ENCODE data around the gene C5orf34. TPM values are rescaled to one million over a fixed set of nuclear protein-coding genes. Genes with fewer than 3 reads are reported as not detected.

Gene C5orf34
- total RNA-seq, 2 donors from 2014 or later: 1.3 TPM; not detected in 1

DNA sequence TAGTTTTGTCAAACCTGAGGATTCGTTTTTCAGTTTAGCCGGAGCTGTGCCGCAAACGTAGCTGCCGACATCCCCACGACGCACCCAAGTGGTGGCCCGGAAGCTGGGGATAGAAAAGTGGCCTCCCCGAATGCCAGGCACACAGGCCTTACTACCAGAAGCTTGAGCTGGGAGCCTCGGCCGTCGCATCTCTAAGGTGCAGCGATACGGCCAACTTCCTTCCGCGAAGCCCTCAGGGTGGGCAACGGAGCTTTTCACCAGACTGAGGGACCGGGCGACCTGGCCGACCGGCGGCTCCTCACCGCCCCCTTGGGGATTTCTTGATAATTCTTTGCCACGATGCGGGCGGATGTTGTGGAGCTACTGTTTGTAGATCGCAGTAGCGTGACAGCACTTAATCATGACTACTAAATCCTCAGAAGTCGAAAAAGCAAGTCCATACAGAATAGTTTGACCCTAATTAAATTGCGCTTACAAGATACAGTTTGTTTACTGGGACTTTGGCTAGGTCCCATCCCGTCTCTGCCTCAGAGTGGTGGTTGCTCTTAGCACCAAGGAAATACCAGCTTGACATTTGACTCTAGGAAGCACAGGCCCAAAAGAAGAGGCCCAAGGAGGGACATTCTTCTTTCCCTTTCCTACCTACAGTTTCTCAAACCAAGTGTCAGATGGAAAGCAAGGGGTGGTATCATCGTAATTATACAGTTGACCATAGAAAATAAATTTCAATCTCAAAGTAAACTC lies 30.7 kb downstream of the C5orf34 start:
- Histone ChIP-seq H3K27me3 (no peaks in the 10 kb centered on the region), H3K4me3 (peak overlapping the region; percentile 75 to 79), H3K36me3 (replicated peaks in 1 of 2; ENCODE audit: insufficient read depth in 1 of 2, low read depth in 2 of 2) (no peaks in the 10 kb centered on the region), H3K4me1 (peaks cover 17% of the 10 kb centered on the region), H3K27ac (peak overlapping the region; percentile 95 to 99 (median 96)), H3K9me3 (no peaks in the 10 kb centered on the region)
- 2 to 7% methylated on average over 12 to 32 of the region's 32 CpGs for WGBS, 2 donors
- peak; percentile 85 to 87 (median 86) for DNase-seq
- intact Hi-C loops (cut with DNase I): no loop called here
- ATAC-seq: peak; percentile 85
- peak; percentile 38 to 77 (median 70) for TF ChIP-seq POLR2A (IDR thresholded peaks at IDR 0.05)
- TF ChIP-seq, protein P1, sequence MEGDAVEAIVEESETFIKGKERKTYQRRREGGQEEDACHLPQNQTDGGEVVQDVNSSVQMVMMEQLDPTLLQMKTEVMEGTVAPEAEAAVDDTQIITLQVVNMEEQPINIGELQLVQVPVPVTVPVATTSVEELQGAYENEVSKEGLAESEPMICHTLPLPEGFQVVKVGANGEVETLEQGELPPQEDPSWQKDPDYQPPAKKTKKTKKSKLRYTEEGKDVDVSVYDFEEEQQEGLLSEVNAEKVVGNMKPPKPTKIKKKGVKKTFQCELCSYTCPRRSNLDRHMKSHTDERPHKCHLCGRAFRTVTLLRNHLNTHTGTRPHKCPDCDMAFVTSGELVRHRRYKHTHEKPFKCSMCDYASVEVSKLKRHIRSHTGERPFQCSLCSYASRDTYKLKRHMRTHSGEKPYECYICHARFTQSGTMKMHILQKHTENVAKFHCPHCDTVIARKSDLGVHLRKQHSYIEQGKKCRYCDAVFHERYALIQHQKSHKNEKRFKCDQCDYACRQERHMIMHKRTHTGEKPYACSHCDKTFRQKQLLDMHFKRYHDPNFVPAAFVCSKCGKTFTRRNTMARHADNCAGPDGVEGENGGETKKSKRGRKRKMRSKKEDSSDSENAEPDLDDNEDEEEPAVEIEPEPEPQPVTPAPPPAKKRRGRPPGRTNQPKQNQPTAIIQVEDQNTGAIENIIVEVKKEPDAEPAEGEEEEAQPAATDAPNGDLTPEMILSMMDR (IDR thresholded peaks at IDR 0.05): peak; percentile 60 to 88 (median 82)

DNA sequence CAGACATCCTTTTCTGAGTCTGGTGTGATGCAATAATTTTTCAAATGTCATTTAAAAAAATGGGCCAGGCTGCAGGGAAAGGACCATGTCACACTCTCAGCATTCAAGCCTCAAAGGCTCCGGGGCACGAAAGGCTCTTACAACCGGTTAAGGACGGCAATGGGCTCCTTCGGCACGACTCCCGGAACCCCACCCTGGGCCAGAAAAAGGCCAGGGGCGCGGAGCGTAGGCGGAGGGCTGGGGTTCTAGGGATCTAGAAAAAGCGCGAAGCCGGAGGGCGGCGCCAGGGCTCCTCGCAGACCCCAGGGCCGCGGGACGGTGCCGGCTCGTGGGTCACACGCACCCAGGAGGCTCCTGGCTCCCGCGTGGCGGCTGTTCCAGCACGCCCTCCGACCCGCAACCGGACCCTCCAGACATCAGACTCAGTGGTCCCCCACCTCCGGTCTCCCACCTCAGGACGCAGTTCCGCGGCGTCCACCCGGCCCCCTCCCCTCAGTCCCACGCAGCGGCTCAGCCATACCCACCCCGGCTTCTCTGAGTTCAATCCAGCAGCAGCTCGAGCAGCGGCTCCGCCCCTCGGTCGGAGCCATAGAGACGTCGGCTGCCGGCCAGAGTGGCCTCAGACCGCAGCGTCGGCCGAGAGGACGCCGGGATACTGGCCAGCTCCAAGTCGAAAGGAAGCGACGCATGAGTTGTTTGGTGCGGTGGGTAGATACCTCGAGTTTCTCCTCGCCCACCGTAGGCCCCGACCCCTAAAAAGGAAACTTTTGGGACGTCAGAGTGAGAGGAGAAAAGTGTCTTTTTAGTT lies 31.4 kb downstream of the C5orf34 start, which contains the start of gene TMEM267:
TMEM267 (minus strand) TSS at position 568 of the 808 bp plus-strand sequence. CDS start 29,896 bp downstream, outside the sequence.
- no peaks in the 10 kb centered on the region for H3K9me3 ChIP-seq
- H3K27me3 ChIP-seq: no peaks in the 10 kb centered on the region
- H3K4me1 ChIP-seq: peaks cover 17% of the 10 kb centered on the region
- ATAC-seq: peak; percentile 97
- DNase-seq: peak; percentile 91 to 95 (median 94)
- 0 to 1% methylated on average over 41 to 61 of the region's 62 CpGs for WGBS, 2 donors
- intact Hi-C loops (cut with DNase I): no loop called here
- peak within 1 kb of the TSS; percentile 95 to 99 (median 96) for H3K27ac ChIP-seq
- TF ChIP-seq, protein P1 (IDR thresholded peaks at IDR 0.05): no peak
- peak; percentile 83 to 97 (median 95) for TF ChIP-seq POLR2A (IDR thresholded peaks at IDR 0.05)
- H3K36me3 ChIP-seq (replicated peaks in 1 of 2; ENCODE audit: insufficient read depth in 1 of 2, low read depth in 2 of 2): no peaks in the 10 kb centered on the region
- H3K4me3 ChIP-seq: peak within 1 kb of the TSS; percentile 75 to 79

DNA sequence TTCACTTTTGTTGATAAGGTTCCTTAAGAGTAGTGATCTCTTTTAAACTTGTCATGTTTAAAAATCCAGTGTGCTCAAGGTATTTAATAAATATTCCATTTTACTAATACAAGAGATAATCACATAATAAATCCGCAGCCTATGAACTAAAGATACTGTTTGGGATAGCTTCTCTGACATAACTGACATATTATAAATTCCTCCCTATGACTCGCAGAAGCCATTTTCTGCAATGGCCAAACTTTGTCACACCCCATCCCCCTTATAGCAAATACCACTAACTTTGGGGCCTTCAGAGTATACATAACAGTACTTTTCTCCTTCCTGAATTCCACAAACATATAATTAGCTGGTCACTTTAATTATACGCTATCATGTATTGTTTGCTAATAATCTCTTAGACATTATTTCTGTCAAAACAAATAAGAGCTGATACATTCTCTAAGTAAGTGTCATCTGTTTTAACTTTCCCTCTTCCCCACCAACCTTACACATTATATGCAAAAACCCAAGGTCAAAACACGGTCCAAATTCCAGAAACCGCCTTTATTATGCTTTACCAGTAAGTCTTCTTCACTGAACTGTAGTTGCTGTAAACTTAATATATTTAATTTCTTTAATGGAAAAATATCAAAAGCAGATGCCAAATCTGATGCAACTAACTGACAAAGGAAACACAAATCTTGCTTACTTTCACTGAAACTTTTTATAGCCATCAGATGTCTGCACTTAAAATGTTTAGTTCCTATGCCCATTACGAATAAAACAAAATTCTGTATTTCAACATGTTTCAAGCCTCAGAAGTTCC lies 32.3 kb downstream of the C5orf34 start:
- Histone ChIP-seq H3K27me3 (no peaks in the 10 kb centered on the region), H3K27ac (peak overlapping the region in 3 of 4 donors; percentile 95 to 99 (median 98)), H3K9me3 (no peaks in the 10 kb centered on the region), H3K4me1 (peaks cover 17% of the 10 kb centered on the region), H3K4me3 (peak overlapping the region; percentile 75 to 79), H3K36me3 (replicated peaks in 1 of 2; ENCODE audit: insufficient read depth in 1 of 2, low read depth in 2 of 2) (no peaks in the 10 kb centered on the region)
- TF ChIP-seq, protein P1 (IDR thresholded peaks at IDR 0.05): no peak
- TF ChIP-seq POLR2A (IDR thresholded peaks at IDR 0.05): no peak
- 27 to 32% methylated on average over 6 of the region's 6 CpGs for WGBS, 2 donors
- intact Hi-C loops (cut with DNase I): no loop called here
- ATAC-seq (no peak), DNase-seq (no peak)

DNA sequence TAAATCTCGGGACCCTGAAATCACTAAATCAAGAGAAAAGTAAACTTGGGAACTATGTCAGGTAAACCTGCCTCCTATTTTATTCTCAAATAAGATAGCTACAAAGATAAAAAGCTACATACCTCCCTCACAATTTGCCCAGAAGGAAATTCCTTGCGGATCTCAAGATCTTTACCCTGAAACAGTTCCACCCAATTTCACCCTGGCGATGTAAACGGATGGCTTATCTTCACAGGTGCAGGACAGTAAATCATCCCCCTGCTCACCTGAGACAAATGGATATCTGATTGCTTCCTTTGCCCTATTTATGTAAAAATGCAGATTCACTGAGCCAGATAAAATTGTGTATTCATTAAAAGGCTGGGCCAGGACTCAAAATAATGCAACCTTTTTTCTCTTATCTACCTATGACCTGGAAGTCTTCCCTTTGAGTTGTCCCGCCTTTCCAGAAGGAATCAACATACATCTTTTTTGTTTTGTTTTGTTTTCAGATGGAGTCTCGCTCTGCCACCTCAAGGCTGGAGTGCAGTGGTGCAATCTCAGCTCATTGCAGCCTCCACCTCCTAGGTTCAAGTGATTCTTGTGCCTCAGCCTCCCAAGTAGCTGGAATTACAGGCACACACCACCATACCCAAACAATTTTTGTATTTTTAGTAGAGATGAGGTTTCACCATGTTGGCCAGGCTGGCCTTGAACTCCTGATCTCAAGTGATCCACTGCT lies 45.1 kb downstream of the C5orf34 start:
- ATAC-seq (no peak), DNase-seq (no peak)
- Histone ChIP-seq H3K4me3 (no peak overlapping the region), H3K36me3 (replicated peaks in 1 of 2; ENCODE audit: insufficient read depth in 1 of 2, low read depth in 2 of 2) (no peaks in the 10 kb centered on the region), H3K27ac (no peak overlapping the region), H3K9me3 (no peaks in the 10 kb centered on the region), H3K4me1 (no peaks in the 10 kb centered on the region), H3K27me3 (no peaks in the 10 kb centered on the region)
- intact Hi-C loops (cut with DNase I): no loop called here
- no peak for TF ChIP-seq POLR2A (IDR thresholded peaks at IDR 0.05)
- TF ChIP-seq, protein P1 (IDR thresholded peaks at IDR 0.05): peak in 1 of 7 experiments; percentile 10
- 82 to 85% methylated on average over 6 of the region's 6 CpGs for WGBS, 2 donors
